Prostate gland (tissue), 2 donors: ENCODE data around the gene PLXNC1. TPM values are rescaled to one million over a fixed set of nuclear protein-coding genes. Genes with fewer than 3 reads are reported as not detected.

ENCODE experiments used
- DNase-seq: peaks from one replicate; pipeline ENCODE4 v3.0.0-alpha.2; 2019; ENCODE audit warnings: low spot score
- H3K27ac ChIP-seq, 2 donors: fragments of 200-600 bp; sonication (generic); 2 replicates each; pipeline ENCODE4 v1.5.1; 2017 to 2019
- H3K27me3 ChIP-seq: fragments of 200-600 bp; sonication (generic); replicated peaks from 2 replicates; pipeline ENCODE4 v1.5.1; 2019; ENCODE audit not compliant: insufficient read depth
- H3K36me3 ChIP-seq, 2 donors: fragments of 200-600 bp; sonication (generic); 1 replicate in 1 of 2; 2 replicates in 1 of 2; pipeline versions ENCODE4 v1.5.1 to v1.8.1; 2017 to 2019
- H3K4me1 ChIP-seq: fragments of 200-600 bp; sonication (generic); replicated peaks from 2 replicates; pipeline ENCODE4 v1.5.1; 2019
- H3K4me3 ChIP-seq, 2 donors: fragments of 200-600 bp; sonication (generic); 2 replicates each; pipeline ENCODE4 v1.5.1; 2017 to 2019
- H3K9me3 ChIP-seq: fragments of 200-600 bp; sonication (generic); 2 replicates; pipeline ENCODE4 v1.5.1; 2017
- POLR2A ChIP-seq: fragments of 450-650 bp; IDR thresholded peaks from one replicate; pipeline ENCODE4 v1.6.1; 2016; ENCODE audit warnings: antibody characterized with exemption, mild to moderate bottlenecking
- POLR2AphosphoS5 ChIP-seq: sonication (generic); formaldehyde crosslinking; IDR thresholded peaks from one replicate; pipeline ENCODE4 v1.6.1; 2017; ENCODE audit warnings: antibody characterized with exemption
- WGBS: methylation state at CpG from one replicate; pipeline ENCODE4 v1.1.5; 2018; 5-methylcytosine and 5-hydroxymethylcytosine counted together
- intact Hi-C: fragments of 100-400 bp; cut with DNase I; formaldehyde crosslinking; loops from one replicate; pipeline ENCODE4 v1.14.2; 2022
- total RNA-seq, 2 donors: library from RNA; depleted of rRNA; stranded (reverse); fragments of >200 nt; gene quantifications; one replicate each; pipeline ENCODE4 v1.1.0, GENCODE V29; 2016
- TF ChIP-seq, protein P1 (sequence below), 4 experiments: fragments of 200-600 bp in 2 of 4; fragments of 450-650 bp in 2 of 4; sonication (generic) in 2 of 4; IDR thresholded peaks; 1 replicate in 3 of 4; 2 replicates in 1 of 4; pipeline ENCODE4 v1.5.1; 2016 to 2019; ENCODE audit warnings: antibody characterized with exemption in 4 of 4, mild to moderate bottlenecking in 2 of 4, moderate library complexity in 2 of 4

PLXNC1 gene
- total RNA-seq, 2 donors from 2014 or later: 2.7 to 118 TPM

DNA sequence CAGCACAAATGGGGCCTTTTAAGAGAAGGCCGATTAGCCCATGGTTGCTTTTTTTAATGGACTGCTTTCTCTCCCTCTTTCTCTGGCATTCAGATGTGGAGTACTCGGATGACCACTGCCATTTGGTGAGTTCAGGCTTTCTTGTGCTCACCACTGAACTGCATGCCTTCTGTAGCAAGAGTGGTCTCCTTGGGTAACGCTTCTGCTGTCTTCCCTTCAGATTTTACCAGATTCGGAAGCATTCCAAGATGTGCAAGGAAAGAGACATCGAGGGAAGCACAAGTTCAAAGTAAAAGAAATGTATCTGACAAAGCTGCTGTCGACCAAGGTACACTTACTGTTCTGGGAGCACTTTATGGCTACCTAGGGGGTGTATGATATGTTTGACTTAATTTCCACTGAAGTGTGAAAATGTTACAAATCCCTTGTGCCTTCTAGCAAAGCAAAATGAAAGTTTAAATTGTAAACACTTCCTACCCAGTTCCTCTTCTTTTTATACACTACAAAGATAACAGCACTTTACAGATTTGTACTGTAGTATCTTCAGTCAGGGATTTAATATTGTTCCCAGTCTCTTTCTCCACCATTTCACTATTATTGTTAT lies 148.8 kb downstream of the PLXNC1 start:
- intact Hi-C loops: no loop called here
- Histone ChIP-seq H3K4me1 (no peaks in the 10 kb centered on the region), H3K27ac (no peak overlapping the region), H3K4me3 (no peak overlapping the region), H3K36me3 (no peaks in the 10 kb centered on the region), H3K27me3 (no peaks in the 10 kb centered on the region), H3K9me3 (no peaks in the 10 kb centered on the region)
- DNase-seq: no peak
- 74% methylated on average over 6 of the region's 6 CpGs for WGBS
- no peak for TF ChIP-seq POLR2A
- TF ChIP-seq, protein P1, sequence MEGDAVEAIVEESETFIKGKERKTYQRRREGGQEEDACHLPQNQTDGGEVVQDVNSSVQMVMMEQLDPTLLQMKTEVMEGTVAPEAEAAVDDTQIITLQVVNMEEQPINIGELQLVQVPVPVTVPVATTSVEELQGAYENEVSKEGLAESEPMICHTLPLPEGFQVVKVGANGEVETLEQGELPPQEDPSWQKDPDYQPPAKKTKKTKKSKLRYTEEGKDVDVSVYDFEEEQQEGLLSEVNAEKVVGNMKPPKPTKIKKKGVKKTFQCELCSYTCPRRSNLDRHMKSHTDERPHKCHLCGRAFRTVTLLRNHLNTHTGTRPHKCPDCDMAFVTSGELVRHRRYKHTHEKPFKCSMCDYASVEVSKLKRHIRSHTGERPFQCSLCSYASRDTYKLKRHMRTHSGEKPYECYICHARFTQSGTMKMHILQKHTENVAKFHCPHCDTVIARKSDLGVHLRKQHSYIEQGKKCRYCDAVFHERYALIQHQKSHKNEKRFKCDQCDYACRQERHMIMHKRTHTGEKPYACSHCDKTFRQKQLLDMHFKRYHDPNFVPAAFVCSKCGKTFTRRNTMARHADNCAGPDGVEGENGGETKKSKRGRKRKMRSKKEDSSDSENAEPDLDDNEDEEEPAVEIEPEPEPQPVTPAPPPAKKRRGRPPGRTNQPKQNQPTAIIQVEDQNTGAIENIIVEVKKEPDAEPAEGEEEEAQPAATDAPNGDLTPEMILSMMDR (IDR thresholded peaks at IDR 0.05): no peak
- no peak for TF ChIP-seq POLR2AphosphoS5

DNA sequence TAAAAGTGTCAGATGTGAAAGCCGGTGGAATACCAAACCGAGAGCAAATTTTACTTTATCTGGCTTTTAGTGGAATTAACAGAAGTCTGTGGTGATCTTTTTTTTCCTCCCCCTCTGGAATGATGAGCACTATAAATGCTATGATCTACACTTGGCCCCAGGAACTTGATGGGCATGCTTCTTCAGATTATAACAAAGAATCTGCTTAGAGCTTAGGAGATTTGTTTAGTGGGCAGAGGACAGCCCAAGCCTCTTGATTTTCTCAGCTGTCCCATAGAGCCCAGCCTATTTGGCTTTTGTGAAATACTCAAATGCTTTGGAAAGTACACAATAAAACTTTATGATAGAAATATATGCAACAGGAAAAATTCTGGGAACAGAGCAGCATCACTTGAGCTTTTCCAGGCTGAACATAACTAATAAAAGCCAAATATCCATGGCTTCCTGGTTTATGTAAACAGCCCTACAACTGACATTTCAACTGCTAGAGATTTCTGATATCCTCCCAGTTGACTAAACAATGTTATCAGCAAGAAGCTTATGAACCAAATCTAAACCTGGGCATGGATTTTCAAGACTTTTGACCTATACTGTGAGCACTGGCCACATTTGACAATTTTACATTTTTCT lies 149.6 kb downstream of the PLXNC1 start:
- no peak for DNase-seq
- no peaks in the 10 kb centered on the region for H3K4me1 ChIP-seq
- TF ChIP-seq POLR2AphosphoS5 (no peak), POLR2A (no peak)
- TF ChIP-seq, protein P1 (IDR thresholded peaks at IDR 0.05): no peak
- WGBS: 70% methylated on average over 2 of the region's 2 CpGs
- intact Hi-C loops: no loop called here
- H3K9me3 ChIP-seq: no peaks in the 10 kb centered on the region
- no peaks in the 10 kb centered on the region for H3K36me3 ChIP-seq
- no peaks in the 10 kb centered on the region for H3K27me3 ChIP-seq
- no peak overlapping the region for H3K27ac ChIP-seq
- no peak overlapping the region for H3K4me3 ChIP-seq

GRCh38 chr12:94299846-94300245 lies 151.5 kb downstream of the PLXNC1 start:
- Histone ChIP-seq H3K4me3 (no peak overlapping the region), H3K4me1 (no peaks in the 10 kb centered on the region), H3K27ac (no peak overlapping the region), H3K9me3 (no peaks in the 10 kb centered on the region), H3K27me3 (no peaks in the 10 kb centered on the region), H3K36me3 (no peaks in the 10 kb centered on the region)
- DNase-seq: no peak
- TF ChIP-seq, protein P1 (IDR thresholded peaks at IDR 0.05): no peak
- TF ChIP-seq POLR2A (no peak), POLR2AphosphoS5 (no peak)
- intact Hi-C loops: no loop called here
- 96% methylated on average over 1 of the region's 1 CpG for WGBS

DNA sequence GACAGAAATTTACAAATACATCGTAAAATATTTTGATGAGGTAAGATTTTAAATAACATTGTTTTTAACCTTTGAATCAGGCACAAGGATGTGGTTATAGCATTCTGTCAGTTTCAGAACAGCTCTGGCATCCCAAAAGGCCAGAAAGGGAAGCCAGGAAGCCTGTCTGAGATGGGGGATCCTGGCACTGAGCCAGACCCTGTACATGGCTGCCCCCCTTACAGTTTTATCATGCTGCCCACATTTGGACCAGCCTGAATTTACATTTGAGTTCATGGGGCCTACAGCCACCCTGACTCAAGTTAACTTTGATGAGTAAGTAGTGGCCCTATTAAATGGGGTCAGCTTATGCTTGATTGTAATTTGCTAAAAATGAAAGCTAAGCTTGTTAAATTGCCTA lies 155.6 kb downstream of the PLXNC1 start:
- Histone ChIP-seq H3K4me3 (no peak overlapping the region), H3K27me3 (no peaks in the 10 kb centered on the region), H3K27ac (no peak overlapping the region), H3K9me3 (no peaks in the 10 kb centered on the region), H3K36me3 (no peaks in the 10 kb centered on the region), H3K4me1 (no peaks in the 10 kb centered on the region)
- intact Hi-C loops: no loop called here
- TF ChIP-seq, protein P1 (IDR thresholded peaks at IDR 0.05): no peak
- no peak for TF ChIP-seq POLR2AphosphoS5
- no peak for TF ChIP-seq POLR2A
- DNase-seq: no peak
- 78% methylated on average over 1 of the region's 1 CpG for WGBS

DNA sequence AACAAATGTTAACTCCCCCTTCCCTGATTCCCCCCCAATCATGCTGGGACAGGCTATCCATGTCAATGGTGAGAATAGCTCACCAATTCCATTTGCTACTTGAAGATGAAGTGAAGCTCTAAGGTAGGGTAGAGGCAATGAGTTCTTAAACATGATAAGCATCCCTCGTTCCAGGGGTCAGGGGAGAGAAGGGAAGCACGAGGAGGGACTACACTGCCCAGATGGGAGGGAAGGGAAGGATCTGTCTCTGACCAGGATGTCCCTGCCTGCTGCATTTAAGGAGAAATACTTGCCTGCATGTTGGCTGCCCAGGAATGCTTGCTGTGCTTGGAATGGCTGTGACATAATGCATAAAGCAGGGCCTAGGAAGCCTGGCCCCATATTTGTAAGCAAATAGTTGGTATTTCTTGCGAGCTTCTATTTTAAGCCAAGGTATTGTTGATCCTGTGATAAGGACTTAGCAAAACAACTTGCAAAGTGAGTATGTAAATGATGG lies 156.2 kb downstream of the PLXNC1 start:
- intact Hi-C loops: no loop called here
- no peaks in the 10 kb centered on the region for H3K27me3 ChIP-seq
- no peak for DNase-seq
- H3K36me3 ChIP-seq: no peaks in the 10 kb centered on the region
- TF ChIP-seq, protein P1 (IDR thresholded peaks at IDR 0.05): no peak
- TF ChIP-seq POLR2A (no peak), POLR2AphosphoS5 (no peak)
- H3K9me3 ChIP-seq: no peaks in the 10 kb centered on the region
- 72% methylated on average over 3 of the region's 3 CpGs for WGBS
- H3K27ac ChIP-seq: no peak overlapping the region
- H3K4me1 ChIP-seq: no peaks in the 10 kb centered on the region
- H3K4me3 ChIP-seq: no peak overlapping the region
